Measurements from ENCODE around the gene RNF217. TPM values are rescaled to one million over a fixed set of nuclear protein-coding genes. Genes with fewer than 3 reads are reported as not detected.

RNF217 gene
- total and polyA plus RNA-seq, 10 of the 15 experiments (the other 5 are each of a cell fraction or from before 2014, with no cell fraction given) = under 0.01 to 11.7 (median 0.04) TPM; not detected in 3

GRCh38 chr6:125140808-125141207 lies 178.6 kb downstream of the RNF217 start:
- Histone ChIP-seq H3K9ac (ENCODE audit: control insufficient read depth, insufficient read depth, low read length) (no peak overlapping the region), H3K4me3 (no peak overlapping the region), H4K20me1 (ENCODE audit: control insufficient read depth, insufficient read depth) (no peaks in the 10 kb centered on the region), H3K27me3 (replicated peaks in 1 of 2; ENCODE audit: control insufficient read depth in 2 of 2, insufficient read depth in 2 of 2, low read length in 1 of 2) (peaks cover 0 to 3% of the 10 kb centered on the region in 2 experiments; a peak in 1 of 4 replicates), H2AFZ (ENCODE audit: control insufficient read depth, low read depth, low read length) (no peak overlapping the region), H3K27ac (ENCODE audit: control insufficient read depth, insufficient read depth) (no peak overlapping the region), H3K79me2 (ENCODE audit: control insufficient read depth, insufficient read depth, low read length) (no peaks in the 10 kb centered on the region), H3K4me1 (ENCODE audit: control insufficient read depth, insufficient read depth, low read length) (no peaks in the 10 kb centered on the region), H3K4me2 (ENCODE audit: control insufficient read depth, insufficient read depth) (no peak overlapping the region), H3K9me3 (replicated peaks; ENCODE audit: control insufficient read depth, insufficient read depth, low read length) (no peaks in the 10 kb centered on the region), H3K36me3 (ENCODE audit: control insufficient read depth in 2 of 2, insufficient read depth in 2 of 2, low read length in 1 of 2) (no peaks in the 10 kb centered on the region)
- DNase-seq (ENCODE audit: low read depth, low spot score) = no peak
- POLR2A ChIA-PET = no interaction called here
- FAIRE-seq = no peak
- RAD21 ChIA-PET (ENCODE audit: unreplicated experiment) = no interaction called here
- CTCF ChIA-PET = interaction anchor here (1.0 to 1.6 kb wide), 2 partner anchors 11 to 178 kb away, joined by 3 to 5 read pairs; no protein-coding TSS in a partner anchor
- intact Hi-C loops (cut with micrococcal nuclease; ENCODE audit: unreplicated experiment) (no loop called here), in situ Hi-C loops (cut with MboI) (no loop called here)
- SMC1A ChIA-PET (ENCODE audit: uncharacterized antibody, unreplicated experiment) = no interaction called here
- no TSS peak for BruUV-seq (replicated peaks)
- ATAC-seq = no peak
- TF ChIP-seq GATAD2B (conservative IDR thresholded peaks at IDR 0.05; ENCODE audit: low read depth) (no peak), E2F8 (IDR thresholded peaks at IDR 0.05; ENCODE audit: low read depth, partially characterized antibody) (no peak), ZBTB11 (CRISPR knock-in tag; IDR thresholded peaks at IDR 0.05) (no peak), ZNF217 (IDR thresholded peaks at IDR 0.05) (no peak), IRF5 (IDR thresholded peaks at IDR 0.05; ENCODE audit: borderline replicate concordance) (no peak), PBX3 (IDR thresholded peaks at IDR 0.05; ENCODE audit: insufficient replicate concordance, low read depth, low read length) (no peak), SPI1 (IDR thresholded peaks at IDR 0.05; ENCODE audit: borderline replicate concordance, insufficient read depth, low read depth, low read length) (no peak), ZNF274 (IDR thresholded peaks at IDR 0.05; ENCODE audit: insufficient read depth, insufficient read length) (no peak), MEF2A (IDR thresholded peaks at IDR 0.05; ENCODE audit: insufficient read depth, low read depth, low read length) (no peak), ZNF622 (IDR thresholded peaks at IDR 0.05) (no peak), BCLAF1 (IDR thresholded peaks at IDR 0.05) (no peak), PML (IDR thresholded peaks at IDR 0.05; ENCODE audit: low read length) (no peak), SMC3 (IDR thresholded peaks at IDR 0.05; ENCODE audit: borderline replicate concordance, low read length) (no peak)
